HG02642 (cell line): ENCODE results near the gene NT5C2.
A peak's percentile ranks its signal among the peaks of the same experiment; 100 is the strongest.
"Not testable (repeated sequence)": the region's sequence is repeated elsewhere in the genome, so short reads cannot be mapped to it uniquely, and the experiment has no call there.

Experiments
- ATAC-seq: cut with Tn5 transposase; IDR thresholded peaks from one replicate; pipeline ENCODE4 v1.9.1; 2021; ENCODE audit warnings: mild to moderate bottlenecking; ENCODE audit not compliant: unreplicated experiment, poor library complexity

NT5C2 gene

DNA sequence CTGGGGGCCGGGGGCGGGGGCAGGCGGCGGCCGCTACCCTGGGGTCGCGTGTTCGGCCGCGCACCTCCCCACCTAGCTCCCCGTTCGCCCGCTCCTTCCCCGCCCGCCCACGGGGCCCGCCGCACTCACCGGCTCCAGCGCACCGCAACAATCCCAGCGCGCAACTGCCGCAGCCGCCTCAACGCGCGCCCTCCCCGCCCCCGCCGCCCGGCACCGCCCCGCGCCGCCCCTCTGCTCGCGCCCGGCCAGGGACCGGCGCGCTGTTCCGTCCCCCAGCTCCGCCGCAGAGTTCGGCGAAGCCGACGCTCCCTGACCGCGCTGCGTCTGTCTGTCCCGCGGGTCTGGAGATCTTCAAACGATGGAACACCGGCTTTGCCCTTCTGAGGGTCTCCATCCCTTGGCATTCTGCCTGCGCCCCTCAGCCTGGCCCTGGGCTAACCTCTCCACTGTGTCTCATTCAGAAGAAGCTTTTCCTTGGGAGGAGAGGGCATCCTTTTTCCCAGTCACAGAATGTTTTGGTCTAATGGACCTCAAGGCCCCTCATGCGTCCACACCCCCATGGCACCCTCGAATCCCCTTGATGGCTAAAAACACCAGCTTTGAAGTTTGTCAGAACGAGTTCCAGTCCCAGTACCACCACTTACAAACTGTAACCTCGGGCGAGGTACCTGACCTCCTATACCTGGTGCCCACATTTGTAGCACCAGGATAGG is at the start of gene NT5C2:
Gene NT5C2 (minus strand): TSS at position 166 of the 713 bp plus-strand sequence. CDS start 18,314 bp downstream, outside the sequence.
- peak; percentile 73 for ATAC-seq

DNA sequence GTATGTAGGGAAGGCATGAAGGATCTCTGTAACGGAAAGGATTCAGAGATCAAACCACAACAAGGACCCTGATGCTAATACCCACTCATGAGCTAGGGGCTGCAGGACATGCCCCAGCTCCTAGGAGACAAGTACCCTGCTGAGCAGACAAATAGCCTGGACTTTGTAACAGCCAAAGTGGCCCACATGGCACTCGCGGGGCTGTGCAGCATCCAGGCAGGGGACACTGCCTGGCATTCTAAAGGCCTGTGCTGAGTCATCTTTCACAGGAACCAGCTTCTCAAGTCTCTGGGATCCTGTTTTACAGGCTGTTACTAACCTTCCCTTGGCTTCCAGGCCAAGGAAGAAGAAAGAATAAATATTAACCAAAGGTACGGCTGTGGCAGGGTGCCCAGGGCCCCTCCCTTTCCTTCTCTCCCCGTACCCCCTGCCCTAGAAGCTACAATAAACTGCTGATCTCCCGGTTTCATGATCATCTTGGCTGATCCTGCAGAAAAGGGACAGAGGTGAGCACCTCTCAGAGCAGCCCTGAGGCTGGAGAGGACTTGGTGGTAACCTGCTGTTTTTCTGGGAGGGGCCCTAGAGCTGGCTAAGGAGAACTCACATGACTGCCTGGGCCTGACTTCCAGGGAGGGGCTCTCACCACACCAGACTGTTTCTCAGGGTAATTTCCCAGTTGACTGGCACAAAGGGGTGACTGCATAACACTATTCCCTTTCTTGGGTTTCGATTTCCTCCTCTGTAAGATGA is 48.4 kb upstream of the NT5C2 start:
- ATAC-seq = no peak

DNA sequence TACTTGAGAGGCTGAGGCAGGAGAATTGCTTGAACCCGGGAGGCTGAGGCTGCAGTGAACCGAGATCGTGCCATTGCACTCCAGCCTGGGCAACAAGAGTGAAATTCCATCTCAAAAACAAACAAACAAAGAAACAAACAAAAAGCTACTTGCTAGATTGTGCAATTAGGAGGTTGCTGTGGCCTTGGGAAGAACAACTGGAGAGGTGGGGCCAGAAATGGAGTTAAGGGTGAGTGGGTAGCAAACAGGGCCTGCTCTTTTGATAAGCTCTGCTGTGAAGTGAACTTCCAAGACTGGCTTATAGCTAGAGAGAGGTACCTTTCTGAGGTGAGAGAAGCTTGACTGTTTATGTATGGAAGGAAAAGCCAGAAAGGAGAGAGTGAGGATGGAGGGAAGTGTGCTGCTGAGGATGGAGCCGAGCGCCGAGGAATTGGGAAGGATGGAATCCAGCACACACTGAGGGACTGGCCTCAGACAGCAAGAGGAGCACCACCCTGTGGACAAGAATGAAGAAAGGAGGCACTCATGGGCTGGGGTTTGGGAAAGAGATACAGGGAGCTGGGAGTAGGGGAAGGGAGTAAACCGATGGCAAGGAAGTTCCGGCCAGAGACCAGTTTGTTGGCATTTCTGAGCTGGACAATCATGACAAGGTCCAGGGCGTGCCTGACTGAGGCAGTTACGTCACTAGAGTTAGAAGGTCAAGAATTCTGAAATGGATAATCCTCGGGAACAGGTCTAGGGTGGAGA is 45.6 kb upstream of the NT5C2 start:
- ATAC-seq = no peak

DNA sequence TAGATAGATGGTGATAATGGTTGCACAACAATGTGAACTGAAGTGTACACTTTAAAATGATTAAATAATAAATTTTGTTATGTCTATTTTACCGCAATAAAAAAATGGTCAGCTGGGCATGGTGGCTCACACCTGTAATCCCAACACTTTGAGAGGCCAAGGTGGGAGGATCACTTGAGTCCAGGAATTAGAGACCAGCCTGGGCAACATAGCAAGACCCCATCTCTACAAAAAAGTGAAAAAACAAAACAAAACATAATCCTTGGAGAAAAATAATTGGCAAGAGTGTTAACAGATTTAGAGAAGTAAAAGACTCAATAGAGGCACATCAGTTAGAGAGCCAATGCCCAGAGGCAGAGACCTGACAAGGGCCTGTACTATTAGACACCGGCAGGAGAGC is 42.7 kb upstream of the NT5C2 start:
- no peak for ATAC-seq

DNA sequence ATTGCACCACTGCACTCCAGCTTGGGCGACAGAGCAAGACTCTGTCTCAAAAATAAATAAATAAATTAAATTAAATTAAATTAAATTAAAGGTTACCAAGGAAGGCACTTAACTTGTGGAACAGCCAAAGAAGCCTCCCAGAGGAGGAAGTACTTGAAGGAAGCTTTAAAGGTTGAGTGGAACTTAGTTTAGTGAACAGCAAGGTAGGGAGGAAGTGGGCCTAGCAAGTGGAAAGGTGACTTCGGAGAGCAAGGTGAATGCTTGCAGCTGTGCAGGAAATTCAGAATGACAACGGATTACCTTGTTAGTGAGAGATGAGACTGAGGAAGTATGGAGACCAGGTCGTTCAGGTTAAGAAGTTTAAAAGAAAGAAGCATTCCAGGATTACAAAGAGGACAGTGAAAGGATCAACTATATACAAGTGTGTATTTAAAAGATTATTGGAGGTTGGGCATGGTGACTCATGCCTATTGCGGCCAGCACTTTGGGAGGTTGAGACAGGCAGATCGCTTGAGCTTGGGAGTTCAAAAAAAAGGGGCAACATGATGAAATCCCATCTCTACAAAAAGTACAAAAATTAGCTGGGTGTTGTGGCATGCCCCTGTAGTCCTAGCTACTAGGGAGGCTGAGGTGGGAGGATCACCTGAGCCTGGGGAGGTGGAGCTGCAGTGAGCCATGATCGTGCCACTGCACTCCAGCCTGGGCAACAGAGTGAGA is 39.9 kb upstream of the NT5C2 start:
- no peak for ATAC-seq

DNA sequence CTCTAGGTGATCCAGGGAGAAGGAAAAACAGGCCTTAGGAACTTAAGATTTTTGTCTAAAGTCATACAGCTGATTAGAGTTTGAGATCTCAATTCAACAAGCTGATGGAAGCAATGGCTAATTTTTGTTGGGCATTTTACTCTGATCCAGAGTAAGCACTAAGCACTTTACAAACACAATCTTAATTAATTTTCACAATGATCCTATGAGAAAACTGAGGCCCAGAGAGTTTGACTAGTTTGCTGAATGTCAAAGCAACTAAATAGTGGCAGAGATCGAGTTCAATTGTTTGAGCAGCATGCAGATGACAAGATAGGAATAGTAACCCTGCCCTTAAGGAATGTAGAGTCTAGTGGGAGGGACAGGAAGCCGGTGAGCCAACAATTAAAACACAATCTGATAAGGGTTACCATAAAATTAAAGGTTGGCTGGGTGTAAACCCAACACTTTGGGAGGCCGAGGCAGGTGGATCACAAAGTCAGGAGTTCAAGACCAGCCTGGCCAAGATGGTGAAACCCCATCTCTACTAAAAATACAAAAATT is 39.1 kb upstream of the NT5C2 start:
- no peak for ATAC-seq

DNA sequence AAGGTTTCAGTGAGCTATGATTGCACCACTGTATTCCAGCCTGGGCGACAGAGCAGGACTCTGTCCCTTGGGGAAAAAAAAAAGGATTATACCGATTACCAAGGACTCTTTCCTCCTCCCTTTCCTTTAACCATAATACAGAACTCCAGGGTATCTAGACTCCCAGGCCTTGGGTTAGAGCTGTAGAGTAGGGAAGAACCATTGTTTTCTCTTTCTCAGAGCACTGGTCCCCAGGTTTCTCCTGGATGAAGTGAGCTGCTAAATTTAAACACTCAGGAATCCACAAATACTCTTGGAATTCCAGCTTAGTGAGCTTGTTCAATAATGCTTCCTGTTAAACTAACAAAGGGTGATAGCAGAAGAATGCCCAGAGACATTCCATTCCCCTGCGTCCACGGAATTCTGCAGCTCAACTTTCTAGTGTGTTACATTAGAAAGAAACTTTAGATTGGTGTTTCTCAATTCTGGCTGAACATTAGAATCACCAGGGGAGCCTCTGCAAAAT is 38.0 kb upstream of the NT5C2 start:
- no peak for ATAC-seq

DNA sequence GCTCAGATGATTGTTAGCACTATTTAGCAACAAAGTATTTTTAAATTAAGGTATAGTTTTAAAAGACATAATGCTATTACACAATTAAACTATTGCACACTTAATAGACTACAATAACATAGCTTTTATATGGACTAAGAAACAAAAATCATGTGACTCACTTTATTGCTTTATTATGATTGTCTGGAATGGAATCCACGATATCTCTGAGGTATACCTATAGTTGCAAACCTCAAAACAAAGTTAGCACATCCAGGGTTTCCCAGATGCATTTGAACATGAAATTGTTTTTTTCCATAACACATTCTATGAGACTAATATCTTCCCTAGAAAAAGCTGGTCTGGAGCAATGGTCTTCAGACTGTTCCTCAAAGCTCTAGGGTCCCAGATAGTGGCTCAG is 34.3 kb upstream of the NT5C2 start:
- ATAC-seq = no peak

DNA sequence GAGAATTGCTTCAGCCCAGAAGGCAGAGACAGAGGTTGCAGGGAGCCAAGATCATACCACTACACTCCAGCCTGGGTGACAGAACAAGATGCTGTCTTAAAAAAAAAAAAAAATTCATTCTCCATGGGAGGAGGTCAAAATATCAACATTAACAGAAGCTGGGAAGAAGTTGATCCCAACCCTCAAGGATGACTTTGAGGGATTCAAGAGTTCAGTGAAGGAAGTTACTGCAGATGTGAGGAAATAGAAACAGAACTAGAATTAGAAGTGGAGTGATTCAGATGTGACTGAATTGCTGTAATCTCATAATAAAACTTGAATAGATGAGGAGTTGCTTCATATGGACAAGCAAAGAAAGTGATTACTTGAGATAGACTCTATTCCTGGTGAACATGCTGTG is 32.9 kb upstream of the NT5C2 start:
- ATAC-seq = no peak

DNA sequence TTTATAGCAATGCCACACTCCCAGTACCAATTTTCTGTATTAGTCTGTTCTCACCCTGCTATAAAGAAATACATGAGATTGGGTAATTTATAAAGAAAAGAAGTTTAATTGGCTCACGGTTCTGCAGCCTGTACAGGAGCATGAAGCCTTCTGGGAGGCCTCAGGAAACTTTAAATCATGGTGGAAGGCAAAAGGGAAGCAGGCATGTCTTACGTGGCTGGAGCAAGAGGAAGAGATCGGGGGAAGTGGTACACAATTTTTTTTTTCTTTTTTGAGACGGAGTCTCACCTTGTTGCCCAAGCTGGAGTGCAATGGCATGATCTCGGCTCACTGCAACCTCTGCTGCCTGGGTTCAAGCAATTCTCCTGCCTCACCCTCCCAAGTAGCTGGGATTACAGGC is 31.6 kb upstream of the NT5C2 start:
- ATAC-seq = not testable (repeated sequence)

DNA sequence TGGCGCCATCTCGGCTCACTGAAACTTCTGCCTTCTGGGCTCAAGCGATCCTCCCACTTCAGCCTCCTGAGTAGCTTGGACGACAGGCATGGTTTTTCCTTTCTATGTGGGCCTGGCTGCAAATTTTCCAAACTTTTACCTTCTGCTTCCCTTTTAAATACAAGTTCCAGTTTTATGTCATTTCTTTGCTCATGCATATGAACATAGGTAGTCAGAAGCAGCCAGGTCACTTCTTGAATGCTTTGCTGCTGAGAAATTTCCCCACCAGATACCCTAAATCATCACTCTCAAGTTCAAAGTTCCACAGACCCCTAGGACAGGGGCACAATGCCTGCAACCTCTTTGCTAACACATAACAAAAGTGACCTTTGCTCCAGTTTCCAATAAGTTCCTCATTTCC is 31.1 kb upstream of the NT5C2 start:
- ATAC-seq = no peak

DNA sequence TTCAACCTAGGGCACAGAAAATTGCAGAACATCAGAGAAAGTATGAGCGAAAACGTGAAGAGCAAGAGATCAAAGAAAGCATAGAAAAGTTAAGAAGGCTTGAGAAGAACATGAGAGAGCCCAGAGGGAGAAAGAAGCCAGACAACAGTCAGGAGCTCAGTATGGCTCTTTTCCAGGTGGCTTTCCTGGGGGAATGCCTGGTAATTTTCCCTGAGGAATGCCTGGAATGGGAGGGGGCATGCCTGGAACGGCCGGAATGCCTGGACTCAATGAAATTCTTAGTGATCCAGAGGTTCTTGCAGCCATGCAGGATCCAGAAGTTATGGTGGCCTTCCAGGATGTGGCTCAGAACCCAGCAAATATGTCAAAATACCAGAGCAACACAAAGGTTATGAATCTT is 23.3 kb upstream of the NT5C2 start:
- ATAC-seq = not testable (repeated sequence)

DNA sequence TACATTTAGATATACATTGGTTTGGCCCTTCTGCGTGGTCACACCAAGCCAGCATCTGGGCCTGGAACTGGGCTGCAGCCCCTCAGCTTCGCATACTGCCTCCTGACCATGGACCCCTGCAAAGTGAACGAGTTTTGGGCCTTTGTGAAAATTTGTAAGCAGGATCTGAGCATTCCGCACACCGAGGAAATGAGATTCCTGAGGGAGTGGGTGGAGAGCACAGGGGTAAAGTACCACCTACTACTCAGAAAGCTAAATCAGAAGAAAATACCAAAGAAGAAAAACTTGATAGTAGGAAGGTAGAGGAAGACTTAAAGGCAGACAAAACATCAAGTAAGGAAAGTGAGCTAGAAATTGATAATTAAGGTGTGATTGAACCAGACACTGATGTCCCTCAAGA is 22.5 kb upstream of the NT5C2 start:
- no peak for ATAC-seq

DNA sequence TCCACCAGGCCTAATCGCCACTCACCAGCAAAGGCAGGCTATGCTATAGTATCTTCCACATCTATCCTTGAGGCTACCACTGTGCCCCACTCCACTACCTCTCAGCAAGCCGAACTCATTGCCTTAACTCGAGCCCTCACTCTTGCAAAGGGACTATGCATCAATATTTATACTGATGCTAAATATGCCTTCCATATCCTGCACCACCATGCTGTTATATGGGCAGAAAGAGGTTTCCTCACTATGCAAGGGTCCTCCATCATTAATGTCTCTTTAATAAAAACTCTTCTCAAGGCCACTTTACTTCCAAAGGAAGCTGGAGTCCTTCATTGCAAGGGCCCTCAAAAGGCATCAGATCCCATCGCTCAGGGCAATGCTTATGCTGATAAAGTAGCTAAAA is 17.2 kb upstream of the NT5C2 start:
- ATAC-seq = not testable (repeated sequence)

DNA sequence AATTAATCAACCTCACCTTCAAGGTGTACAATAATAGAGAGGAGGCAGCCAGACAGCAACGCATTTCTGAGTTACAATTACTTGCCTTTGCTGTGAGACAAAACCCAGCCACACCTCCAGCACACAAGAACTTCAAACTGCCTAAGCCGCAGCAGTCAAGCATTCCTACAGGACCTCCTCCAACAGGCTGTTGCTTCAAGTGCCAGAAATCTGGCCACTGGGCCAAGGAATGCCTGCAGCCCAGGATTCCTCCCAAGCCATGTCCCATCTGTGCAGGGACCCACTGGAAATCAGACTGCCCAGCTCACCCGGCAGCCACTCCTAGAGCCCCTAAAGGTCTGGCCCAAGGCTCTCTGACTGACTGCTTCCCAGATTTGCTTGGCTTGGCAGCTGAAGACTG is 14.6 kb upstream of the NT5C2 start:
- not testable (repeated sequence) for ATAC-seq

DNA sequence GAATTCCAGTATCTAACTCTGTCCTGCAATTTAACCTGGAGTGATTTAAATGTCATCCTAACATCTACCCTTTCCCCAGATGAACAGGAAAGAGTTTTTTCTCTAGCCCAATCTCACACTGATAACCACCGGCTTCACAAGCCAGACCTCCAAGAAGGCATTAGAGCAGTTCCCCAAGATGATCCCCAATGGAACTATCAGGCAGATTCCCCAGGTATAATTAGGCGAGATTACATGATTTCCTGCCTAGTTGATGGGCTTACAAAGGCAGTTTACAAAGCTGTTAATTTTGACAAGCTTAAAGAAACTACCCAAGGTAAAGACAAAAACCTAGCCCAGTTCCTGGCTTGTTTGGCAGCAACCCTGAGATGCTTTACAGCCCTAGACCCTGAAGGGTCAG is 14.1 kb upstream of the NT5C2 start:
- no peak for ATAC-seq

DNA sequence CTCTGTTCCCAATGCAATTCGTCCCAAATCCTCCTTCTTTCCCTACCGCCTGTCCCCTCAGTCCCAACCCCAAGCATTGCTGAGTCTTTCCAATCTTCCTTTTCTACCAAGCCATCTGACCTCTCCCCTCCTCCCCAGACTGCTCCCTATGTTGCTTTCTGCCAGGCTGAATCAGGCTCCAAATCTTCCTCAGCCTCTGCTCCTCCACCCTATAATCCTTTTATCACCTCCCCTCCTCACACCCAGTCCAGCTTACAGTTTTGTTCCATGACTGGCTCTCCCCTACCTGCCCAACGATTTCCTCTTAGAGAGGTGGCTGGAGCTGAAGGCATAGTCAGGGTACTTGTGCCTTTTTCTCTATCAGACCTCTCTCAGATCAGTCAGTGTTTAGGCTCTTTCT is 13.6 kb upstream of the NT5C2 start:
- not testable (repeated sequence) for ATAC-seq

DNA sequence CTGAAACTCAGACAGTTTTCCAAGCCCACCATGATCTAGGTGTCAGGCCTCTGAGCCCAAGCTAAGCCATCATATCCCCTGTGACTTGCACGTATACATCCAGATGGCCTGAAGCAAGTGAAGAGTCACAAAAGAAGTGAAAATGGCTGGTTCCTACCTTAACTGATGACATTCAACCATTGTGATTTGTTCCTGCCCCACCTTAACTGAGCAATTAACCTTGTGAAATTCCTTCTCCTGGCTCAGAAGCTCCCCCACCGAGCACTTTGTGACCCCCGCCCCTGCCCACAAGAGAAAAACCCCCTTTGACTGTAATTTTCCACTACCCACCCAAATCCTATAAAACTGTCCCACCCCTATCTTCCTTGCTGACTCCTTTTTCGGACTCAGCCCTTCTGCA is 12.3 kb upstream of the NT5C2 start:
- ATAC-seq = not testable (repeated sequence)

DNA sequence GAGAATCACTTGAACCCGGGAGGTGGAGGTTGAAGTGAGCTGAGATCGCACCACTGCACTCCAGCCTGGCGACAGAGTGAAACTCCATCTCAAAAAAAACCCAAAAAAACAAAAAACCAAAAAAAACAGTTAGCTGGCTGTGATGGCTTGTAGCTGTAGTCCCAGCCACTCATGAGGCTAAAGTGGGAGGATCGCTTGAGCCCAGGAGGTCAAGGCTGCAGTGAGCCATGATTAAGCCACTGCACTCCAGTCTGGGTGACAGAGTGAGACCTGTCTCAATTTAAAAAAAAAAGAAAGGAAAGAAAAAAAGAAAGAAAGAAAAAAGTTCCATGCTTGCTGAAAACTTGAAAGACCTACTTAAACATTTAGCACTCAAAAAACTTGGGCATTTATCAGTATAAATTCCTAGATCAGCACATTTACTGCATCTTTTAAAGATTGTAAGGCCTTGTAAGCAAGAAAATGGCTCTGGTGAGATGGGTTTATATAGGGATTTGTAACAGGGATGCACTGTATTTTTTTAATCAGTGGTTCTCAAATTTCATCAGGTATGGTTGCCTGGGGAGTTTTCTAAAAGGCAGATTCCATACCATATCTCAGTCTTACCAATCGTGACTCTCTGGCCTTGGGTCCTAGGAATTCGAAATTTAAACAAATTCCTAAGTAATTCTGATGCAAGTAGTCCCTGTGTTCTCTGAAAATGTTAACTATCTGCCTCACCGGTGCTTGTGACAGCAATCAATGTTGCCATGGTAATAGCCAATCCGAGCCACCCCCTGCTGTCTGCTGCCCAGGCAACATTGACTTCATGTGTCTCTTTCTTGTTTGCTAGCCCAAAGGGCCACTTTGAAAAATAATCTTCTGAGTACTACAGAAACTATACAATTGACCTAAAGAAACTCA is 11.5 kb upstream of the NT5C2 start:
- ATAC-seq = no peak
